CD4-positive, alpha-beta T cell treated with Interleukin-15 for 4 hours (primary cell): ENCODE measurements around the gene CD180.

Source experiments
- DNase-seq: peaks from one replicate; pipeline ENCODE4 v3.0.0-alpha.2; 2020; ENCODE audit warnings: low spot score

CD180 gene

DNA sequence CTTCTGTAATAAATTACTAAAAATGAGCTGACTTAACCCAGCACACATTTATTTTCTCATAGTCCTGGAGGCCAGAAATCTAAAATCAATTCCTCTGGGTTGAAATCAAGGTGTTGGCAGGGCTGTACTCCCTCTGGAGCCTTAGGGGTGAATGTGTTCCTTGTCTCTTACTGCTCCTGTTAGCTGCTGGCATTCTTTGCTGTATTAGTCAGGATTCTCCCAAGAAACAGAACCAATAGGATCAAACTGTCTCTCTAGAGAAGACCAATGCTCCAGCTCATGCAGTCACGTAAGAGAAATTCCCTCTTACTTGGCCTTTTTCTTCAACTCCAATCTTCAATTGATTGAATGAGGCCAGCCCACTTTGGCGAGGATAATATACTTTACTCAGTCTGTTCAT is 15.3 kb upstream of the CD180 start:
- DNase-seq, result no peak

DNA sequence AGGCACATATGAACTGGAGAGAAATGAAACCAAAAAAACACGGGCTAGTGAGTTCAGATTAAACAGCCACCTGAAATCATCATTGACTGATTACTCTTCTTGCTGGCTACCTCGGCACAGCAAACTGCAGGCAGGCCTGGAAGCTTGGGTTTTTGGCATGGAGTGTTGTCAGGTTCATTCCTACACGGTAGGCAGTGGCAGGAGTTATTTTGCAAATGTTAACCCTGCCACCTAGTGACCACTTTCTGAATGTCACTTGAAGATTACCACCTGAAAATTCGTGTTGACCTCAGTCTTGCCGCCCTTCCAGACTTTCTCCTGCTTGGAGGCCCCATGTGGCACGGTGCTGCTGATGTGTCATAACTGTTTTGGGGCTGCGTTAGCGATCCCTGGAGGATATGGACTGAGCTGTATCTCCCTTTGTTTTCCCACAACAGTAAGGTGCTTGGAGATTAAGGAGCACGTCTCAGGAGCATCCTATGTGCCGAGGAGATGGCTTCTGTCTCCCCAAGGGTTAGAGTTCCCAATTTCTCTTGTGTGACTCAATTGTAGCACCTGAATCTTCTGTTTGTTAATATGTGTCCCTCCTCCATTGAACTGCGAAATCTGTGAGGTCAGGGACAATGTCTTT is 12.7 kb upstream of the CD180 start:
- DNase-seq, result peak; percentile 84

DNA sequence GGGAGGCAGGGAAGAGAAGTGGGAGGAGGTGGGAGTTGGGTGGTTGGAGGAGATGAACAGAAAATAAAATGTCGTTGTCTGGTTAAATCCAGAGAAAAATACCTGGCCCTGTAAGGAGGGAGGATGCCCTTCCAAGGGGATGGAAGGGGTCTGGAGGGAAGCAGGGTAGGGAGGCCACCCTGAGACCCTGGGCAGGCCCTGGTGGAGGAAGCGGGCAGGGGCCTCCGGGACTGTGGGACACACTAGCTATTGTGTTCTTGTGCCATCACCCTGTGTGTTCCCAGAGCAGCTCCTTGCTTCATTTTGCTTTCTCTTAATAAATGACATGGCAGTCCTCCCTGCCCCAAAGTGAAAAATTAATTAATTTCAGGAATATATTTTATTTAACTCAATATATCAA is 11.8 kb upstream of the CD180 start:
- no peak for DNase-seq

GRCh38 chr5:67206929-67207328 is 10.3 kb upstream of the CD180 start:
- DNase-seq, result peak; percentile 95

- DNase-seq, result no peak
Observed at GRCh38 chr5:67206461-67206860, 9.9 kb upstream of the CD180 start.

DNA sequence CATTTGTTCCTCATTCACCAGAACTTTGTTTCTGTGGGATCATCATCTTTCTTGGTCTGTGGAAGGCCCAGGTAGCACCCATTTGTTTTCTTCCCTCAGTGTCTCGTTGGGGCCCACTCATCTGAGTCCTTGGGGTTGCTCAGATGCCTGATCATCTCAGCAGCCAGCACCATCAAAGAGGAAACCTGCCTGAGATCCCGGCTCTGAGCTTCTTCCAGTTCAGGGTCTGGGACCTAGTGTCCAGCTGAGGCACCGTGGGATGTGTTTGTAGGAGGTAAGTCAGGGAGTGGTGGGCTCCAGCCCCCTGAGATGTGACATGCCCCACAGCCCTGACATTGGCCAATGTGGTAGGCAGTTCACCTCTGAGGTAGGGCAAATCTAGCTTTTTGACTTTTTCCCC is 9.4 kb upstream of the CD180 start:
- no peak for DNase-seq

- DNase-seq, result no peak
Observed at GRCh38 chr5:67204821-67205220, 8.2 kb upstream of the CD180 start.

GRCh38 chr5:67203701-67204074 is 7.1 kb upstream of the CD180 start:
- DNase-seq, result no peak

GRCh38 chr5:67202828-67203227 is 6.2 kb upstream of the CD180 start:
- DNase-seq, result no peak

DNA sequence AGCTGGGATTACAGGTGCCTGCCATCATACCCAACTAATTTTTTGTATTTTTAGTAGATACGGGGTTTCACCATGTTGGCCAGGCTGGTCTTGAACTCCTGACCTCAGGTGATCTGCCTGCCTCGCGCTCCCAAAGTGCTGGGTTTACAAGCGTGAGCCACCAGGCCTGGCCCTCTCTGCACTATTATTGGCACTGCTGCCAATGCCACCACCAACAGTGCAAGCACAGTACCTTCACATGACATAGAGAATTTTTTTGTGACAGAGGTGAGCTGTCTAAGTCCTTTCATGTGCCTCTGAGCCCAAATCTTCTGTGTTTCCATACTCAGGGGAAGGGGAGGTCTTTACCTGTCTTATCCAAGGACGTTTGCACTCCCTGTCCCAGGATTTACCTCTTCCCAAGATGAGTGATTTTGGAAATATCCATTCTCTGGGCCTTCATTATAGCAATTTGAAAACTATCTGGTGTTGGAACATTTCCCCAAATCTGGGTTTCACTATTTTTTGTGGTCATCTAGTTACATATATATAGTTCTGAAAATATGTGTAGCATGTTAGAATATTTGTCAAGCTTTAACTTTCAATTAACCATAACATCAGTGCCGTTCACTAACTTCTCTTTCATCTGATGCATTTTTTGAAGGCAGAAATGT is 5.4 kb upstream of the CD180 start:
- DNase-seq, result no peak

- DNase-seq, result no peak
Observed at GRCh38 chr5:67200809-67201562, 4.4 kb upstream of the CD180 start.

DNA sequence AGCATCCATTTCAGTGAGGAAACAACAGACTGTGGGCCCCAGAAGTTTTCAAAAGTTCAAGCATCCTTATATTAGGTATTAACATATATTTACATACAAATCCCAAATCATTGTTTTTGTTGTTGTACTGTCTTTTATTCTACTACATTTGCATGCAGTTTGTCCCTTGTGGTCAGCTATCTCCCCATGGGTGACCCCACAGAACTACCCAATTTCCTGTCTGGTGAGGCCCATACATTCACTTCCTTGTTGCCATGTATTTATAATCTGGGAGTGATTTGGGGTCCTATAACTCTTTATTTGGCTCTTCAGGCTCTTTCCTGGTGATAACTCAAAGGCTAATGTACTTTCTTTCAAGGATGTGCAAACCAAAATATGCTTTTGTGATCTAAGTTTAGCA is 3.3 kb upstream of the CD180 start:
- no peak for DNase-seq

DNA sequence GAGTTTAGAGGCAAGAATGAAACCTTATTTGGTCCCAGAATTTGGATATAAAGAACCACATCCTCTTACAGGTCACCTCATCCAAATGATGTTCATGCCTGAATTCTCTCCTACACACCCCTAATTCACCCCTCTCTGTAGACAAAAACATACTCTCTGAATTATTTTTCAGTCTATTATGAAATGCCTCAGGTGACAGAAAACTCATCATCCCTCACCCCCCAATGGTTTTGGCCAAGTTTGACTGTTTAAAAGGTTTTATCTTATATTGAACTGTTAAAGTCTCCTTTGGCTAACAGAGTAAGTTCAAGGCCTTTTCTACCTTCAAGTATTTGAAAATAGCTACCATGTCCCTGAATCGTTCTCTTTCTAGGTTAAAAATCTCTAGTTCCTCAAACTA is 2.3 kb upstream of the CD180 start:
- no peak for DNase-seq

DNA sequence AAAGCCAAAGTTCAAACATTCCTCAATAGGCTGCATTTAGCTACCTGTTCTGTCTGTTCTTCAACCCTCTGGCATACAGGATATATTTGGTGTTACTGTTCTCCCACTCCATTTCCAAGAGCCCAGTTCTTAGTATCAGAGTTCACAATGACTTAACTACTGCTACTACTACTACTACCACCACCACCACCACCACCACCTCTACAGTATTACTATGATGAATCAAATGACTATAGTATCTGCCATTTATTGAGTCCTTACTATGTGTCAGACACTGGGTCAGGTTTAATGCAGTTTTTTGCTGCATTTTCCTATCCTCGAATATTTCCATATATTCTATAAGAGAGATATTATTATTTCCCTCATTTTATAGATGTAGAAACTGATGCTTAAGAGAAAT is 937 bp upstream of the CD180 start:
- DNase-seq, result no peak

- no peak for DNase-seq
Observed at GRCh38 chr5:67195406-67196275, 958 bp downstream of the CD180 start.

DNA sequence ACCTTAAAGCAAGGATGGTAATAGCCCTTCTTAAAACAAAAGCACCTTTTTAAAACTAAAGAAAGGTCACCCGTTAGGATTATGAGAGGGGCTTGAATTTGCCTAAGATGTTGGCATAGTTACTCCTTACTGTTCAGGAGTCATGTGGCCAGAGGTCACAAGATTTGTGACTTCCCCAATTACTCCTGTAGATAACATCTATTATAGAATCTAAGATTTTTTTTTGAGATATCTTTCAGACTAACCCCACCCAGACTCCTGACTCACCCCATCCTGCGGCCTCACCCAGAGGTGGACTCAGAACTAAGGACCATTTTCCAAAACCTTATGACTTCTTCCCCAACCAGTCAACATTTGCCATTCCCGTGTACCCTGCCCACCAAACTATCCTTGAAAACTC is 2.4 kb downstream of the CD180 start:
- no peak for DNase-seq

DNA sequence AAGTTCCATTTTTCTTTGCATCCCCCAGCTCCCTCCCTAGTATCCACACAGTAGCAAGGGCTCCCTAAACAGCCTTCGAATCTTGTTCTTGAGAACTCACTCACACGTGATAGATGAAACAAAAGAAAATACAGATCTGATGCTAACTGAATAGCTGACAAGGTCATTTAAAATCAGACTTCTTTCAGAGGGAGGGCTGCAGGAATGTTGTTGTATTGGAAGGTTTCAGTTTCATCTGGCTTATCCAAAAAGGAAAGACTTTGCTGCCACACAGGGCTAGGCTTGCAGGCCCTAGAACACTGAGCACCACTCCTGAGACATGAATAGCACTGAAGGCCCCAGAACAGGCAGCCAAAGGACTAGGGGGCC is 3.2 kb downstream of the CD180 start:
- no peak for DNase-seq

- no peak for DNase-seq
Observed at GRCh38 chr5:67192719-67193438, 3.7 kb downstream of the CD180 start.

DNA sequence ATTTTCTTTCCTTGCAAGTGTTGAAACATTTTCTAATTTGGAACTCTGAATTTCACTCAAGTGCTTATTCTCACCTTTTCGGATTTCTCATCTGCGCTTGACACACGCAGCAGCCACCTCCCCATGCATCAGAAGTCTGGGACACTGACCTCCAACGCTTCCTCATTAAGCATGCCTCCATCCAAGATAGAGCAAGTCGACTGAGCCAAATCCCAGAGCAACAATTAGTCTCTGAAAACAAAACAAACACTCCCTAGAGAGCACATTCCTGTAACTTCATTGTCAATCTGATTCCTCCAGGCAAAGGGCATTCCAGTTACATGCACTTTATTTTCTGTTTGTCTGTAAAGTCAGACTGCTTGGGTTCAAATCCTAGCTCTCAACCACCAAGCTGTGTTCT is 5.7 kb downstream of the CD180 start:
- no peak for DNase-seq

- no peak for DNase-seq
Observed at GRCh38 chr5:67190410-67190809, 6.2 kb downstream of the CD180 start.

GRCh38 chr5:67189931-67190330 is 6.7 kb downstream of the CD180 start:
- DNase-seq, result no peak

- DNase-seq, result no peak
Observed at GRCh38 chr5:67189079-67189354, 7.6 kb downstream of the CD180 start.
